Esophagus muscularis mucosa (tissue), 3 donors: ENCODE data around the gene SENP8.

Experiments
- POLR2A ChIP-seq: fragments of 450-650 bp; IDR thresholded peaks from one replicate; pipeline ENCODE4 v1.6.1; 2017; ENCODE audit warnings: antibody characterized with exemption, moderate library complexity, mild to moderate bottlenecking, low read depth
- TF ChIP-seq, protein P1 (sequence below), 3 experiments: fragments of 200-600 bp in 2 of 3; fragments of 450-650 bp in 1 of 3; sonication (generic) in 2 of 3; IDR thresholded peaks; one replicate each; pipeline ENCODE4 v1.5.1; 2017 to 2019; ENCODE audit warnings: antibody characterized with exemption in 3 of 3, mild to moderate bottlenecking in 2 of 3, moderate library complexity in 1 of 3

GRCh38 chr15:72192416-72192815 lies 74.2 kb downstream of the SENP8 start:
- TF ChIP-seq POLR2A: no peak
- TF ChIP-seq, protein P1, sequence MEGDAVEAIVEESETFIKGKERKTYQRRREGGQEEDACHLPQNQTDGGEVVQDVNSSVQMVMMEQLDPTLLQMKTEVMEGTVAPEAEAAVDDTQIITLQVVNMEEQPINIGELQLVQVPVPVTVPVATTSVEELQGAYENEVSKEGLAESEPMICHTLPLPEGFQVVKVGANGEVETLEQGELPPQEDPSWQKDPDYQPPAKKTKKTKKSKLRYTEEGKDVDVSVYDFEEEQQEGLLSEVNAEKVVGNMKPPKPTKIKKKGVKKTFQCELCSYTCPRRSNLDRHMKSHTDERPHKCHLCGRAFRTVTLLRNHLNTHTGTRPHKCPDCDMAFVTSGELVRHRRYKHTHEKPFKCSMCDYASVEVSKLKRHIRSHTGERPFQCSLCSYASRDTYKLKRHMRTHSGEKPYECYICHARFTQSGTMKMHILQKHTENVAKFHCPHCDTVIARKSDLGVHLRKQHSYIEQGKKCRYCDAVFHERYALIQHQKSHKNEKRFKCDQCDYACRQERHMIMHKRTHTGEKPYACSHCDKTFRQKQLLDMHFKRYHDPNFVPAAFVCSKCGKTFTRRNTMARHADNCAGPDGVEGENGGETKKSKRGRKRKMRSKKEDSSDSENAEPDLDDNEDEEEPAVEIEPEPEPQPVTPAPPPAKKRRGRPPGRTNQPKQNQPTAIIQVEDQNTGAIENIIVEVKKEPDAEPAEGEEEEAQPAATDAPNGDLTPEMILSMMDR (IDR thresholded peaks at IDR 0.05): no peak
